HepG2 (cell line): ENCODE results near the gene DEDD2. TPM values are rescaled to one million over a fixed set of nuclear protein-coding genes. Genes with fewer than 3 reads are reported as not detected.

Experiments used
- CAMTA2 ChIP-seq: sonication (generic); formaldehyde crosslinking; IDR thresholded peaks from 2 replicates; pipeline ENCODE4 v1.4.0; 2020; ENCODE audit warnings: mild to moderate bottlenecking, missing genetic modification reagents, borderline replicate concordance
- EZH2 ChIP-seq: conservative IDR thresholded peaks from 2 replicates; pipeline ENCODE4 v1.6.1; 2012; ENCODE audit warnings: mild to moderate bottlenecking, low read depth, low read length, moderate library complexity
- GATAD2A ChIP-seq: IDR thresholded peaks from 2 replicates; pipeline ENCODE4 v1.6.1; 2016
- GLI4 ChIP-seq: sonication (generic); formaldehyde crosslinking; IDR thresholded peaks from 2 replicates; pipeline ENCODE4 v1.5.1; 2020; ENCODE audit warnings: missing genetic modification reagents, mild to moderate bottlenecking, moderate library complexity, borderline replicate concordance
- GTF3A ChIP-seq: sonication (generic); formaldehyde crosslinking; conservative IDR thresholded peaks from 2 replicates; pipeline ENCODE4 v1.4.0; 2020; ENCODE audit warnings: mild to moderate bottlenecking, missing genetic modification reagents
- HHEX ChIP-seq: IDR thresholded peaks from 2 replicates; pipeline ENCODE4 v1.6.1; 2016; ENCODE audit warnings: control low read depth
- HNRNPH1 ChIP-seq: fragments of 200-400 bp; formaldehyde crosslinking; optimal IDR thresholded peaks from 2 replicates; pipeline ENCODE3; 2017; ENCODE audit warnings: mild to moderate bottlenecking, low read depth, low read length
- MEIS1 ChIP-seq: sonication (generic); formaldehyde crosslinking; IDR thresholded peaks from 2 replicates; pipeline ENCODE4 v1.9.0; 2021; ENCODE audit warnings: mild to moderate bottlenecking, missing genetic modification reagents, moderate library complexity, borderline replicate concordance
- NFKB2 ChIP-seq: sonication (generic); formaldehyde crosslinking; IDR thresholded peaks from 2 replicates; pipeline ENCODE4 v1.4.0; 2020; ENCODE audit warnings: missing genetic modification reagents, borderline replicate concordance
- NR2C2 ChIP-seq: sonication (generic); formaldehyde crosslinking; IDR thresholded peaks from 2 replicates; pipeline ENCODE4 v1.4.0; 2020; ENCODE audit warnings: missing genetic modification reagents, mild to moderate bottlenecking, moderate library complexity, borderline replicate concordance
- SRSF1 ChIP-seq: fragments of 200-400 bp; formaldehyde crosslinking; optimal IDR thresholded peaks from 2 replicates; pipeline ENCODE3; 2017; ENCODE audit warnings: mild to moderate bottlenecking, low read depth, low read length, moderate library complexity
- XBP1 ChIP-seq: sonication (generic); formaldehyde crosslinking; IDR thresholded peaks from 2 replicates; pipeline ENCODE4 v1.5.0; 2020; ENCODE audit warnings: missing genetic modification reagents
- ZMYM4 ChIP-seq: sonication (generic); formaldehyde crosslinking; IDR thresholded peaks from 2 replicates; pipeline ENCODE4 v1.8.1; 2023; ENCODE audit warnings: mild to moderate bottlenecking, missing genetic modification reagents
- ZNF24 ChIP-seq: fragments of 450-650 bp; IDR thresholded peaks from 2 replicates; pipeline ENCODE4 v1.6.1; 2017; ENCODE audit warnings: antibody characterized with exemption, mild to moderate bottlenecking
- ZNF343 ChIP-seq: sonication (generic); formaldehyde crosslinking; IDR thresholded peaks from 2 replicates; pipeline ENCODE4 v1.4.0; 2020; ENCODE audit warnings: mild to moderate bottlenecking, missing genetic modification reagents
- ZNF713 ChIP-seq: sonication (generic); formaldehyde crosslinking; IDR thresholded peaks from 2 replicates; pipeline ENCODE4 v1.4.0; 2020; ENCODE audit warnings: mild to moderate bottlenecking, missing genetic modification reagents
- polyA plus RNA-seq, 8 experiments: library from polyadenylated mRNA; depleted of rRNA in 3 of 8; stranded (reverse) in 7 of 8; unstranded in 1 of 8; fragments of >200 nt; fragmentation: Illumina TruSeq in 4 of 8; extraction: Trizol in 4 of 8; gene quantifications; 2 replicates each; pipeline versions ENCODE4 v1.2.1 to v1.2.3, GENCODE V29; 2011 to 2016; ENCODE audit warnings: low read depth in 4 of 8, missing spikeins in 1 of 8, mixed read lengths in 1 of 8; ENCODE audit not compliant: insufficient read depth in 1 of 8
- total RNA-seq, 5 experiments: library from RNA; depleted of rRNA; stranded (reverse); fragments of >200 nt; fragmentation: Illumina TruSeq; extraction: Trizol; gene quantifications; 2 replicates each; pipeline ENCODE4 v1.2.3, GENCODE V29; 2016; ENCODE audit warnings: low read depth in 1 of 5
- TF ChIP-seq, protein P1 (sequence below): sonication (generic); formaldehyde crosslinking; IDR thresholded peaks from 2 replicates; pipeline ENCODE4 v1.5.0; 2020; ENCODE audit warnings: mild to moderate bottlenecking, missing genetic modification reagents, moderate library complexity
- TF ChIP-seq, protein P2 (sequence below): sonication (generic); formaldehyde crosslinking; IDR thresholded peaks from 2 replicates; pipeline ENCODE4 v1.4.0; 2020; ENCODE audit warnings: missing genetic modification reagents
- TF ChIP-seq, protein P3 (sequence below): sonication (generic); formaldehyde crosslinking; IDR thresholded peaks from 2 replicates; pipeline ENCODE4 v1.8.0; 2022; ENCODE audit warnings: mild to moderate bottlenecking, missing genetic modification reagents, borderline replicate concordance
- TF ChIP-seq, protein P4 (sequence below): sonication (generic); formaldehyde crosslinking; IDR thresholded peaks from 2 replicates; pipeline ENCODE4 v1.8.1; 2023; ENCODE audit warnings: mild to moderate bottlenecking, missing genetic modification reagents

The DEDD2 gene
- total and polyA plus RNA-seq, 2 of the 13 experiments (the other 11 are each of a cell fraction or from before 2014, with no cell fraction given) = 19.2 to 24.7 TPM

DNA sequence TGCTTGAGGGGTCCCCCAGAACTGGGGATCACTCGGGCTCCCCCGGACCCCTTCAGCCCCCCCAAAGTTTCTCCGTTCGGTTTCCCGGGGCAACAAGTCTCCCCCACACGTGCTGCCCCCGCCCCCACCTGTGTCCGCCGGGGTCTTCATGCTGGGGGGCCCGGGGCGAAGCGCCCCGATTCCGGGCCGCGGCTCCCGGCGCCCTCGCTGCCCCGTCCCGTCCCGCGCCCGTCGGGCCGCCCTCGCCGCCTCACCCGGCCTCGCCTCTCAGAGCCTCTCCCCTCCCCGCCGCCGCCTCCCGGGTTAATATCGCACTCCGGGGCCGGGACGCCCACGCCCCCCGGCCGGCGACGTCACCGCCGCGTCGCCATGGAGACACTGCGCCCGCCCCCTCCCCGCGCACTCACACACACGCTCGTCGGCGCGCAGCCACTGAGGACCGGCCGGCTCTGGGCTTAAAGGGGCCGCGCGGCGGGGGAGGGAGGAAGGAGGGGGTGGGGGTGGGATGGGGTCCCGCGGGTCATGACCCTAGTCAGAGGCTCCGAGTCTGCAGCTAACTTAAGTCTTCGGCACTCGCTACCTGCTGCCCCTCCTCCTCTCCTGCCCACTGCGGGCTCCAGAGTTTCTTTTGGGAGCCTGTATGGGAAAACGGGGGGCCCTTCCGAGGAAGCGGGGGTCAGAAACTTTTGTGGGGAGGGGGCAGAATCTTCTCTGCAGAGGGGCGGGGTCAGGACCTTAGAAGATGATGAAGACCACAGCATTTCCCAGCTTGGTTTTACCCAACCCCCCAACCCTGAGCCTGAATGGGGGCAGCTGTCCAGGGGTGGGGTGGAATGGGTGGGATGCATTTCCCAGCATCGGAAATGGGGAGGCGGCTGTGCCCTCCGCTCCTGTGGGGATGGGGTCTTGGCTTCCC, 37.6 kb upstream of the DEDD2 start, which contains the start of gene ERF (continued):
- TF ChIP-seq NFKB2 (CRISPR knock-in tag) (no peak), EZH2 (no peak), XBP1 (CRISPR knock-in tag) (no peak), ZNF343 (CRISPR knock-in tag) (no peak), CAMTA2 (CRISPR knock-in tag) (no peak), GLI4 (CRISPR knock-in tag) (no peak), HHEX (CRISPR knock-in tag) (no peak), ZNF24 (no peak), ZMYM4 (CRISPR knock-in tag) (0 out of 2 replicates have a peak, but pooled peaks have one; percentile 46), SRSF1 (peak; percentile 43), GTF3A (CRISPR knock-in tag) (no peak), NR2C2 (no peak; the same call in 1 of the 2 replicates), GATAD2A (CRISPR knock-in tag) (no peak), MEIS1 (CRISPR knock-in tag) (no peak; the same call in 1 of the 2 replicates), ZNF713 (CRISPR knock-in tag) (no peak), HNRNPH1 (no peak)
- TF ChIP-seq, protein P1, sequence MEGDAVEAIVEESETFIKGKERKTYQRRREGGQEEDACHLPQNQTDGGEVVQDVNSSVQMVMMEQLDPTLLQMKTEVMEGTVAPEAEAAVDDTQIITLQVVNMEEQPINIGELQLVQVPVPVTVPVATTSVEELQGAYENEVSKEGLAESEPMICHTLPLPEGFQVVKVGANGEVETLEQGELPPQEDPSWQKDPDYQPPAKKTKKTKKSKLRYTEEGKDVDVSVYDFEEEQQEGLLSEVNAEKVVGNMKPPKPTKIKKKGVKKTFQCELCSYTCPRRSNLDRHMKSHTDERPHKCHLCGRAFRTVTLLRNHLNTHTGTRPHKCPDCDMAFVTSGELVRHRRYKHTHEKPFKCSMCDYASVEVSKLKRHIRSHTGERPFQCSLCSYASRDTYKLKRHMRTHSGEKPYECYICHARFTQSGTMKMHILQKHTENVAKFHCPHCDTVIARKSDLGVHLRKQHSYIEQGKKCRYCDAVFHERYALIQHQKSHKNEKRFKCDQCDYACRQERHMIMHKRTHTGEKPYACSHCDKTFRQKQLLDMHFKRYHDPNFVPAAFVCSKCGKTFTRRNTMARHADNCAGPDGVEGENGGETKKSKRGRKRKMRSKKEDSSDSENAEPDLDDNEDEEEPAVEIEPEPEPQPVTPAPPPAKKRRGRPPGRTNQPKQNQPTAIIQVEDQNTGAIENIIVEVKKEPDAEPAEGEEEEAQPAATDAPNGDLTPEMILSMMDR (CRISPR knock-in tag) = no peak
- TF ChIP-seq, protein P2, sequence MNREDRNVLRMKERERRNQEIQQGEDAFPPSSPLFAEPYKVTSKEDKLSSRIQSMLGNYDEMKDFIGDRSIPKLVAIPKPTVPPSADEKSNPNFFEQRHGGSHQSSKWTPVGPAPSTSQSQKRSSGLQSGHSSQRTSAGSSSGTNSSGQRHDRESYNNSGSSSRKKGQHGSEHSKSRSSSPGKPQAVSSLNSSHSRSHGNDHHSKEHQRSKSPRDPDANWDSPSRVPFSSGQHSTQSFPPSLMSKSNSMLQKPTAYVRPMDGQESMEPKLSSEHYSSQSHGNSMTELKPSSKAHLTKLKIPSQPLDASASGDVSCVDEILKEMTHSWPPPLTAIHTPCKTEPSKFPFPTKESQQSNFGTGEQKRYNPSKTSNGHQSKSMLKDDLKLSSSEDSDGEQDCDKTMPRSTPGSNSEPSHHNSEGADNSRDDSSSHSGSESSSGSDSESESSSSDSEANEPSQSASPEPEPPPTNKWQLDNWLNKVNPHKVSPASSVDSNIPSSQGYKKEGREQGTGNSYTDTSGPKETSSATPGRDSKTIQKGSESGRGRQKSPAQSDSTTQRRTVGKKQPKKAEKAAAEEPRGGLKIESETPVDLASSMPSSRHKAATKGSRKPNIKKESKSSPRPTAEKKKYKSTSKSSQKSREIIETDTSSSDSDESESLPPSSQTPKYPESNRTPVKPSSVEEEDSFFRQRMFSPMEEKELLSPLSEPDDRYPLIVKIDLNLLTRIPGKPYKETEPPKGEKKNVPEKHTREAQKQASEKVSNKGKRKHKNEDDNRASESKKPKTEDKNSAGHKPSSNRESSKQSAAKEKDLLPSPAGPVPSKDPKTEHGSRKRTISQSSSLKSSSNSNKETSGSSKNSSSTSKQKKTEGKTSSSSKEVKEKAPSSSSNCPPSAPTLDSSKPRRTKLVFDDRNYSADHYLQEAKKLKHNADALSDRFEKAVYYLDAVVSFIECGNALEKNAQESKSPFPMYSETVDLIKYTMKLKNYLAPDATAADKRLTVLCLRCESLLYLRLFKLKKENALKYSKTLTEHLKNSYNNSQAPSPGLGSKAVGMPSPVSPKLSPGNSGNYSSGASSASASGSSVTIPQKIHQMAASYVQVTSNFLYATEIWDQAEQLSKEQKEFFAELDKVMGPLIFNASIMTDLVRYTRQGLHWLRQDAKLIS (CRISPR knock-in tag) = no peak
- TF ChIP-seq, protein P3, sequence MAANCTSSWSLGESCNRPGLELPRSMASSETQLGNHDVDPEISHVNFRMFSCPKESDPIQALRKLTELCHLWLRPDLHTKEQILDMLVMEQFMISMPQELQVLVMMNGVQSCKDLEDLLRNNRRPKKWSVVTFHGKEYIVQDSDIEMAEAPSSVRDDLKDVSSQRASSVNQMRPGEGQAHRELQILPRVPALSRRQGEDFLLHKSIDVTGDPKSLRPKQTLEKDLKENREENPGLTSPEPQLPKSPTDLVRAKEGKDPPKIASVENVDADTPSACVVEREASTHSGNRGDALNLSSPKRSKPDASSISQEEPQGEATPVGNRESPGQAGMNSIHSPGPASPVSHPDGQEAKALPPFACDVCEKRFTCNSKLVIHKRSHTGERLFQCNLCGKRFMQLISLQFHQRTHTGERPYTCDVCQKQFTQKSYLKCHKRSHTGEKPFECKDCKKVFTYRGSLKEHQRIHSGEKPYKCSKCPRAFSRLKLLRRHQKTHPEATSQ (CRISPR knock-in tag) = 0 out of 2 replicates have a peak, but pooled peaks have one; percentile 13
- TF ChIP-seq, protein P4, sequence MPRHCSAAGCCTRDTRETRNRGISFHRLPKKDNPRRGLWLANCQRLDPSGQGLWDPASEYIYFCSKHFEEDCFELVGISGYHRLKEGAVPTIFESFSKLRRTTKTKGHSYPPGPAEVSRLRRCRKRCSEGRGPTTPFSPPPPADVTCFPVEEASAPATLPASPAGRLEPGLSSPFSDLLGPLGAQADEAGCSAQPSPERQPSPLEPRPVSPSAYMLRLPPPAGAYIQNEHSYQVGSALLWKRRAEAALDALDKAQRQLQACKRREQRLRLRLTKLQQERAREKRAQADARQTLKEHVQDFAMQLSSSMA (CRISPR knock-in tag) = no peak
